Measurements from ENCODE around the gene RAC2. TPM values are rescaled to one million over a fixed set of nuclear protein-coding genes. Genes with fewer than 3 reads are reported as not detected.

Gene RAC2
- total and polyA plus RNA-seq, 9 of the 15 experiments (the other 6 are each of a cell fraction or from before 2014, with no cell fraction given), result 22.7 to 103 (median 43.3) TPM

GRCh38 chr22:37229012-37229804 is 14.9 kb downstream of the RAC2 start (continued):
- TF ChIP-seq, protein P1, sequence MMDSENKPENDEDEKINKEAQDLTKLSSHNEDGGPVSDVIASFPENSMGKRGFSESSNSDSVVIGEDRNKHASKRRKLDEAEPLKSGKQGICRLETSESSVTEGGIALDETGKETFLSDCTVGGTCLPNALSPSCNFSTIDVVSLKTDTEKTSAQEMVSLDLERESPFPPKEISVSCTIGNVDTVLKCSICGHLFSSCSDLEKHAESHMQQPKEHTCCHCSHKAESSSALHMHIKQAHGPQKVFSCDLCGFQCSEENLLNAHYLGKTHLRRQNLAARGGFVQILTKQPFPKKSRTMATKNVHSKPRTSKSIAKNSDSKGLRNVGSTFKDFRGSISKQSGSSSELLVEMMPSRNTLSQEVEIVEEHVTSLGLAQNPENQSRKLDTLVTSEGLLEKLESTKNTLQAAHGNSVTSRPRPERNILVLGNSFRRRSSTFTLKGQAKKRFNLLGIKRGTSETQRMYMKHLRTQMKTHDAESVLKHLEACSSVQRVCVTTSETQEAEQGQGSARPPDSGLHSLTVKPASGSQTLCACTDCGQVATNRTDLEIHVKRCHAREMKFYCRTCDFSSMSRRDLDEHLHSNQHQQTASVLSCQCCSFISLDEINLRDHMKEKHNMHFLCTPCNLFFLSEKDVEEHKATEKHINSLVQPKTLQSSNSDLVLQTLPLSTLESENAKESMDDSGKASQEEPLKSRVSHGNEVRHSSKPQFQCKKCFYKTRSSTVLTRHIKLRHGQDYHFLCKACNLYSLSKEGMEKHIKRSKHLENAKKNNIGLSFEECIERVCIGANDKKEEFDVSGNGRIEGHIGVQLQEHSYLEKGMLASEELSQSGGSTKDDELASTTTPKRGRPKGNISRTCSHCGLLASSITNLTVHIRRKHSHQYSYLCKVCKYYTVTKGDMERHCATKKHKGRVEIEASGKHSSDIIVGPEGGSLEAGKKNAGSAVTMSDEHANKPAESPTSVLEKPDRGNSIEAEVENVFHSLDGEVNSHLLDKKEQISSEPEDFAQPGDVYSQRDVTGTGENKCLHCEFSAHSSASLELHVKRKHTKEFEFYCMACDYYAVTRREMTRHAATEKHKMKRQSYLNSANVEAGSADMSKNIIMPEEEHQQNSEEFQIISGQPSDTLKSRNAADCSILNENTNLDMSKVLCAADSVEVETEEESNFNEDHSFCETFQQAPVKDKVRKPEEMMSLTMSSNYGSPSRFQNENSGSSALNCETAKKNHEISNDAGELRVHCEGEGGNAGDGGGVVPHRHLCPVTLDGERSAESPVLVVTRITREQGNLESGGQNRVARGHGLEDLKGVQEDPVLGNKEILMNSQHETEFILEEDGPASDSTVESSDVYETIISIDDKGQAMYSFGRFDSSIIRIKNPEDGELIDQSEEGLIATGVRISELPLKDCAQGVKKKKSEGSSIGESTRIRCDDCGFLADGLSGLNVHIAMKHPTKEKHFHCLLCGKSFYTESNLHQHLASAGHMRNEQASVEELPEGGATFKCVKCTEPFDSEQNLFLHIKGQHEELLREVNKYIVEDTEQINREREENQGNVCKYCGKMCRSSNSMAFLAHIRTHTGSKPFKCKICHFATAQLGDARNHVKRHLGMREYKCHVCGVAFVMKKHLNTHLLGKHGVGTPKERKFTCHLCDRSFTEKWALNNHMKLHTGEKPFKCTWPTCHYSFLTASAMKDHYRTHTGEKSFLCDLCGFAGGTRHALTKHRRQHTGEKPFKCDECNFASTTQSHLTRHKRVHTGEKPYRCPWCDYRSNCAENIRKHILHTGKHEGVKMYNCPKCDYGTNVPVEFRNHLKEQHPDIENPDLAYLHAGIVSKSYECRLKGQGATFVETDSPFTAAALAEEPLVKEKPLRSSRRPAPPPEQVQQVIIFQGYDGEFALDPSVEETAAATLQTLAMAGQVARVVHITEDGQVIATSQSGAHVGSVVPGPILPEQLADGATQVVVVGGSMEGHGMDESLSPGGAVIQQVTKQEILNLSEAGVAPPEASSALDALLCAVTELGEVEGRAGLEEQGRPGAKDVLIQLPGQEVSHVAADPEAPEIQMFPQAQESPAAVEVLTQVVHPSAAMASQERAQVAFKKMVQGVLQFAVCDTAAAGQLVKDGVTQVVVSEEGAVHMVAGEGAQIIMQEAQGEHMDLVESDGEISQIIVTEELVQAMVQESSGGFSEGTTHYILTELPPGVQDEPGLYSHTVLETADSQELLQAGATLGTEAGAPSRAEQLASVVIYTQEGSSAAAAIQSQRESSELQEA (IDR thresholded peaks at IDR 0.05; ENCODE audit: low read depth), result no peak
- TF ChIP-seq MEF2D (tag; conservative IDR thresholded peaks at IDR 0.05; ENCODE audit: low read depth) (no peak), ZNF766 (CRISPR knock-in tag; conservative IDR thresholded peaks at IDR 0.05) (no peak), NFIC (IDR thresholded peaks at IDR 0.05) (peak; percentile 73), ZNF174 (CRISPR knock-in tag; IDR thresholded peaks at IDR 0.05) (no peak), GABPA (tag; conservative IDR thresholded peaks at IDR 0.05; ENCODE audit: low read depth) (no peak), ZNF584 (CRISPR knock-in tag; IDR thresholded peaks at IDR 0.05; ENCODE audit: low read depth) (no peak), ZKSCAN1 (IDR thresholded peaks at IDR 0.05; ENCODE audit: low read depth, low read length) (no peak), ZNF232 (CRISPR knock-in tag; IDR thresholded peaks at IDR 0.05) (no peak), ZNF511 (CRISPR knock-in tag; IDR thresholded peaks at IDR 0.05) (no peak), EGR1 (conservative IDR thresholded peaks at IDR 0.05) (0 out of 2 replicates have a peak, but pooled peaks have one; percentile 5), RBM15 (IDR thresholded peaks at IDR 0.05; ENCODE audit: insufficient read depth, low read length) (no peak), EWSR1 (IDR thresholded peaks at IDR 0.05; ENCODE audit: borderline replicate concordance, low read depth, partially characterized antibody) (no peak), ATF6 (CRISPR knock-in tag; IDR thresholded peaks at IDR 0.05) (no peak)
- TF ChIP-seq, protein P2, sequence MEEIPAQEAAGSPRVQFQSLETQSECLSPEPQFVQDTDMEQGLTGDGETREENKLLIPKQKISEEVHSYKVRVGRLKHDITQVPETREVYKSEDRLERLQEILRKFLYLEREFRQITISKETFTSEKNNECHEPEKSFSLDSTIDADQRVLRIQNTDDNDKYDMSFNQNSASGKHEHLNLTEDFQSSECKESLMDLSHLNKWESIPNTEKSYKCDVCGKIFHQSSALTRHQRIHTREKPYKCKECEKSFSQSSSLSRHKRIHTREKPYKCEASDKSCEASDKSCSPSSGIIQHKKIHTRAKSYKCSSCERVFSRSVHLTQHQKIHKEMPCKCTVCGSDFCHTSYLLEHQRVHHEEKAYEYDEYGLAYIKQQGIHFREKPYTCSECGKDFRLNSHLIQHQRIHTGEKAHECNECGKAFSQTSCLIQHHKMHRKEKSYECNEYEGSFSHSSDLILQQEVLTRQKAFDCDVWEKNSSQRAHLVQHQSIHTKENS (CRISPR knock-in tag; IDR thresholded peaks at IDR 0.05), result no peak

All from K562 (cell line).